ENCODE results near the gene C2CD5.
"Not testable (repeated sequence)": the region's sequence is repeated elsewhere in the genome, so short reads cannot be mapped to it uniquely, and the experiment has no call there.

- not testable (repeated sequence) for TF ChIP-seq CTCF (IDR thresholded peaks at IDR 0.05; ENCODE audit: low read length); EZH2phosphoT487 (IDR thresholded peaks at IDR 0.05; ENCODE audit: low read length); EZH2 (optimal IDR thresholded peaks at IDR 0.05; ENCODE audit: low read depth, low read length)
Observed at GRCh38 chr12:22444317-22444665, 100.1 kb downstream of the C2CD5 start.
